ENCODE measurements around the gene MYO5B.
A peak's percentile ranks its signal among the peaks of the same experiment; 100 is the strongest.

Gene MYO5B

GRCh38 chr18:50209311-50209710 is 14.4 kb upstream of the MYO5B start:
- in situ Hi-C loops (cut with HindIII; ENCODE audit: low sequenced_read_pairs), result no loop called here
- DNase-seq (ENCODE audit: low read depth, low spot score), result no peak
- no peak for TF ChIP-seq CTCF (IDR thresholded peaks at IDR 0.05; ENCODE audit: low read depth, low read length)
- no peak overlapping the region for H3K4me3 ChIP-seq (ENCODE audit: low read depth, low read length)

DNA sequence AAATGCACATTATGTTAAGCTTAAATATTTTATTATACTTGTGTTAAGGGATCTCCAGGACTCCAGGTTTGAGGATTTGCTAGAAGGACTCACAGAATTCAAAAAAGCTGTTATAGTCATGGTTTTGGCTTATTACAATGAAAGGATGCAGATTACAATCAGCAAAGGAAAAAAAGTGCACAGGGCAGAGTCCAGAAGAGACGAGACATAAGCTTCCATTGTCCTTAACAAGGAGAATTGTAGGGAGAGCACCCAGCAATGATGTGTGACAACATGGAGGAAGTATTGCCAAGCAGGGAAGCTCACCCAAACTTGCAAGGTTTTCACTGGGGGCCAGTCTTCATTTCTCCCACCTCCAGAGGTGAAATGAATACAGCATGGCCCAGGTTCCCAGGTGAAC is 12.8 kb upstream of the MYO5B start:
- in situ Hi-C loops (cut with HindIII; ENCODE audit: low sequenced_read_pairs), result no loop called here
- no peak for TF ChIP-seq CTCF (IDR thresholded peaks at IDR 0.05; ENCODE audit: low read depth, low read length)
- H3K4me3 ChIP-seq (ENCODE audit: low read depth, low read length), result no peak overlapping the region
- no peak for DNase-seq (ENCODE audit: low read depth, low spot score)

GRCh38 chr18:50203801-50204604 is 9.1 kb upstream of the MYO5B start:
- no peak overlapping the region for H3K4me3 ChIP-seq (ENCODE audit: low read depth, low read length)
- DNase-seq (ENCODE audit: low read depth, low spot score), result peak; percentile 36
- TF ChIP-seq CTCF (IDR thresholded peaks at IDR 0.05; ENCODE audit: low read depth, low read length), result peak; percentile 69
- in situ Hi-C loops (cut with HindIII; ENCODE audit: low sequenced_read_pairs), result no loop called here

DNA sequence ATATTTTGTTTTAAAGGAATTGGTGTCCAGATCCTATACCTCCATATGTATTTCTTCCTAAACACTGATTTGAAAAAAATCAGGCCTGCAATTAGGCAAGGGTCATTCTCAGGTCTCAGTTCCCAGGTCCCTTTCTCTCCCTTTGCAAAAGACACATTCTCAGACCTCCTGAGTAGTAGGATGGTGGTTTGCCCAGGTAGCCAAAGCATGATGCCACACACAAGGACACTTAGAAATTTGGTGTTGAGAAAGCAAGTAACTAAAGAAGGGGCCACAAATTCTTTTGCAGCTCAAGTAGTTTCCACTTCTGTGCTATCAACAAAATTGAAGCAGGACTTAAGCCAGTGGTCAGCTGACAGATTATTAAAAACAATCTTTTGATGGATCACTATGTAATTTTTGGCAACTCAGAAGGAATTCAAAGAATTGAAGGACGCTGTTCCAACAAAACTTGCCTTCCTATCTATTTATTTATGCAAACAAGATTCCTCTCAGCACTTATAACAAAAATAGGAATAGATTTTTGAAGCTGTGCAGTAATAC is 6.6 kb upstream of the MYO5B start:
- no peak for DNase-seq (ENCODE audit: low read depth, low spot score)
- in situ Hi-C loops (cut with HindIII; ENCODE audit: low sequenced_read_pairs), result no loop called here
- no peak for TF ChIP-seq CTCF (IDR thresholded peaks at IDR 0.05; ENCODE audit: low read depth, low read length)
- H3K4me3 ChIP-seq (ENCODE audit: low read depth, low read length), result no peak overlapping the region

DNA sequence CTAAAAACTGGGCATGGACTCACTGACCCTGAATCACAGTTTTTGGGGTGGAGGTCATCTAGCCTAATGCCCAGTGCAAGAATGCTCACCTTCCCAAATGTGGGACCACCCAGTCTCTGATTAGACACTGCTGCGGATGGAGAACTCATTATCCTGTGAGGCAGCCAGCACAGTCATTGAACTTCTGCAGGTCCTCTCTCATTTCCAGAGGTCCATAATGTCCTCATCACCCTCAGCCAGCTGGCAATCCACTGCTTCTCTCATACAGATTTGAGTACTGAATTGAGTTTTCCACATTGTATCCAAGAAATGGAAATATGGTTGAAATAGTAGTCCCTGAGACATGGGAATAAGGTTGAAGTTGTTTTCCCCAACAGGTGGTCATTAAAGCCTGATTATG is 5.0 kb upstream of the MYO5B start:
- in situ Hi-C loops (cut with HindIII; ENCODE audit: low sequenced_read_pairs), result no loop called here
- DNase-seq (ENCODE audit: low read depth, low spot score), result no peak
- H3K4me3 ChIP-seq (ENCODE audit: low read depth, low read length), result no peak overlapping the region
- TF ChIP-seq CTCF (IDR thresholded peaks at IDR 0.05; ENCODE audit: low read depth, low read length), result no peak

DNA sequence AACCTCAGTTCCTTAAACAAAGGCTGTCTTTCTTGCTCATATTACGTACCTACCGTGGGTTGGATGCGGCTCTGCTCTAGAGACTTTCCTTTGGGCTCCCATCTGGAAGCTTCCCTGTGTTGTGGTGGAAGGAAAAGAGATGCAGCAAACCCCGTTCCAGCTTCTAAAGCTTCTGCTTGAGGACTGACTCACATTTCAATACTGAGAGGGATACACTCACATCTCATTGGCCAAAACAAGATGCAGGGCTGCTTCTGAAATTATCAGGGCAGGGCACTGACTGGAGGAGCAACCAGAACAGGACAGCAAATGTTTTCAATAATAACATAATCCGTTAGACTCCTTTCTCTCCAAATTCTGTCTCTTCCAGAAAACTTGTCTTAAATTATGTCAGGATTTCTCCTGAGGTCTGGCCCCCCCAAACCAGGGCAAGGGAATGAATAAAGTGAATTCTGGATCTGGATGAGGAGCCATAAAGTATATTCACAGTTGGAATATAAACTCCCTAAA is 4.5 kb upstream of the MYO5B start:
- DNase-seq (ENCODE audit: low read depth, low spot score), result no peak

More for the DNA sequence above, 4.5 kb upstream of the MYO5B start:
- no peak overlapping the region for H3K4me3 ChIP-seq (ENCODE audit: low read depth, low read length)
- in situ Hi-C loops (cut with HindIII; ENCODE audit: low sequenced_read_pairs), result no loop called here
- TF ChIP-seq CTCF (IDR thresholded peaks at IDR 0.05; ENCODE audit: low read depth, low read length), result no peak

All from astrocyte of the spinal cord (primary cell).